ENCODE results near the gene CYB561D2.

DNA sequence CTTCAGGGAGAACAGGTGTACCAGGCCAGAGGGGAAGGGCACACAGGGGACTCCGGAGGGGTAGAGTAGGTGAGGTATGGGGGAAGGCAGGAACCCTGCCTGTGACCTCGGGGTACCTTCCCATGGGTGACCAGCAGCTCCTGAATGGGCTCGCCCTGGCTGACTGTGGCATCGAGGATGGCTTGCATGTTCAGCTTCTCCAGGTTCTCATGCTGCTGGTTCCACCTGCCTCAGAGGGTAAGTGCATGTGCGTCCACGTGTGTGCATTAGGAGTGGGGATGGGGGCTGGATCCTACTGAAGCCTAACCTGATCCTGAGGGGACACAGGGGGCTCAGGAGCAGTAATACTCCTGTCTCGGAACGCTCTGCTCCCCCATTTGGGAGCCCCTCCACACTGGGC is 5.7 kb upstream of the CYB561D2 start:
- TF ChIP-seq, protein P1, sequence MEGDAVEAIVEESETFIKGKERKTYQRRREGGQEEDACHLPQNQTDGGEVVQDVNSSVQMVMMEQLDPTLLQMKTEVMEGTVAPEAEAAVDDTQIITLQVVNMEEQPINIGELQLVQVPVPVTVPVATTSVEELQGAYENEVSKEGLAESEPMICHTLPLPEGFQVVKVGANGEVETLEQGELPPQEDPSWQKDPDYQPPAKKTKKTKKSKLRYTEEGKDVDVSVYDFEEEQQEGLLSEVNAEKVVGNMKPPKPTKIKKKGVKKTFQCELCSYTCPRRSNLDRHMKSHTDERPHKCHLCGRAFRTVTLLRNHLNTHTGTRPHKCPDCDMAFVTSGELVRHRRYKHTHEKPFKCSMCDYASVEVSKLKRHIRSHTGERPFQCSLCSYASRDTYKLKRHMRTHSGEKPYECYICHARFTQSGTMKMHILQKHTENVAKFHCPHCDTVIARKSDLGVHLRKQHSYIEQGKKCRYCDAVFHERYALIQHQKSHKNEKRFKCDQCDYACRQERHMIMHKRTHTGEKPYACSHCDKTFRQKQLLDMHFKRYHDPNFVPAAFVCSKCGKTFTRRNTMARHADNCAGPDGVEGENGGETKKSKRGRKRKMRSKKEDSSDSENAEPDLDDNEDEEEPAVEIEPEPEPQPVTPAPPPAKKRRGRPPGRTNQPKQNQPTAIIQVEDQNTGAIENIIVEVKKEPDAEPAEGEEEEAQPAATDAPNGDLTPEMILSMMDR (IDR thresholded peaks at IDR 0.05; ENCODE audit: insufficient read depth, low read length, poor library complexity, severe bottlenecking) = no peak
- no peak for TF ChIP-seq EZH2phosphoT487 (conservative IDR thresholded peaks at IDR 0.05; ENCODE audit: low read length)

All from SU-DHL-6 (cell line).